Fibroblast of mammary gland (primary cell): ENCODE results near the gene TOM1L2.

Experiments
- DNase-seq: peaks from one replicate; pipeline ENCODE4 v3.0.0-alpha.2; 2010; ENCODE audit warnings: low read depth
- H3K4me3 ChIP-seq: 2 replicates; pipeline ENCODE4 v1.5.1; 2011; ENCODE audit warnings: low read depth, mild to moderate bottlenecking, low read length, moderate library complexity; ENCODE audit not compliant: control insufficient read depth
- TF ChIP-seq, protein P1 (sequence below): conservative IDR thresholded peaks from 2 replicates; pipeline ENCODE4 v1.5.1; 2011; ENCODE audit warnings: low read depth, low read length, inconsistent platforms; ENCODE audit not compliant: control insufficient read depth, insufficient read depth

The TOM1L2 gene

DNA sequence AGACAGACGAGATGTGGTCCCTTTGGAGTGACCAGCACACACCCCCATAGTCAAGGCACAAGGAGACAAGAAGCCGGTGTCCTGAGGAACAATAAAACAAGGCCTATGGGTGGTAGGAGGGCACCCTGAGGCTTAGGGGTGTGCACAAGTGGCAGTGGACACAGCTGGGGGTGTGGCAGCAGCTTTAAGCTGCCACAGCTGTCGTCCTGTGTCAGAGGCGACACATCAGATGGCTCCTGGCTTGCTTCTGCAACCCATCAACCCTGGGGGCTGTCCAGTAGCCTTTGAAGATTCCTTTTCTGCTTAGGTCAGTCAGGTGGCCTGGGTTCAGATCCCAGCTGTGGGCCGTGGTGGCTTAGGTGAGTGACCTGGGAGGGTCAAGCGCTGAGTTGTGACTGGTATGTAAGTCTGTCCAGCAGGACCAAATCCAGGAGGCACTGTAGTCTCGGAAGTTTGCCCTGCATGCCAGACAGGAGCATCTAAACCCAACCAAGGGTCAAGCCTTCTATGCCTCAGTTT is 16.3 kb upstream of the TOM1L2 start:
- TF ChIP-seq, protein P1, sequence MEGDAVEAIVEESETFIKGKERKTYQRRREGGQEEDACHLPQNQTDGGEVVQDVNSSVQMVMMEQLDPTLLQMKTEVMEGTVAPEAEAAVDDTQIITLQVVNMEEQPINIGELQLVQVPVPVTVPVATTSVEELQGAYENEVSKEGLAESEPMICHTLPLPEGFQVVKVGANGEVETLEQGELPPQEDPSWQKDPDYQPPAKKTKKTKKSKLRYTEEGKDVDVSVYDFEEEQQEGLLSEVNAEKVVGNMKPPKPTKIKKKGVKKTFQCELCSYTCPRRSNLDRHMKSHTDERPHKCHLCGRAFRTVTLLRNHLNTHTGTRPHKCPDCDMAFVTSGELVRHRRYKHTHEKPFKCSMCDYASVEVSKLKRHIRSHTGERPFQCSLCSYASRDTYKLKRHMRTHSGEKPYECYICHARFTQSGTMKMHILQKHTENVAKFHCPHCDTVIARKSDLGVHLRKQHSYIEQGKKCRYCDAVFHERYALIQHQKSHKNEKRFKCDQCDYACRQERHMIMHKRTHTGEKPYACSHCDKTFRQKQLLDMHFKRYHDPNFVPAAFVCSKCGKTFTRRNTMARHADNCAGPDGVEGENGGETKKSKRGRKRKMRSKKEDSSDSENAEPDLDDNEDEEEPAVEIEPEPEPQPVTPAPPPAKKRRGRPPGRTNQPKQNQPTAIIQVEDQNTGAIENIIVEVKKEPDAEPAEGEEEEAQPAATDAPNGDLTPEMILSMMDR: no peak
- no peak for DNase-seq
- H3K4me3 ChIP-seq: no peak overlapping the region

DNA sequence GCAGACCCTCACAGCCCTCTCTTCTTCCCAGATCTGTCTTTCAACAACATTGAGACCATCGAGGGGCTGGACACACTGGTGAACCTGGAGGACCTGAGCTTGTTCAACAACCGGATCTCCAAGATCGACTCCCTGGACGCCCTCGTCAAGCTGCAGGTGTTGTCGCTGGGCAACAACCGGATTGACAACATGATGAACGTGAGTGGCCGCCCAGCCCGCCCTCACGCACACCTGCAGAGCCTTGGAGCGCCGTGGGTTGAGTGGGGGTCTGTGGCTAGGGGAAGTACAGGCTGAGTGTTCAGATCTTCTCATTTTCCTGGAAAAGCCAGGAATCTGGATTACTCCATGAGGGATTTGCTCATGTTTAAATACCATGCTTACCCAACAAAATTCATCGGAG is 15.7 kb upstream of the TOM1L2 start:
- TF ChIP-seq, protein P1: no peak
- H3K4me3 ChIP-seq: no peak overlapping the region
- DNase-seq: no peak

DNA sequence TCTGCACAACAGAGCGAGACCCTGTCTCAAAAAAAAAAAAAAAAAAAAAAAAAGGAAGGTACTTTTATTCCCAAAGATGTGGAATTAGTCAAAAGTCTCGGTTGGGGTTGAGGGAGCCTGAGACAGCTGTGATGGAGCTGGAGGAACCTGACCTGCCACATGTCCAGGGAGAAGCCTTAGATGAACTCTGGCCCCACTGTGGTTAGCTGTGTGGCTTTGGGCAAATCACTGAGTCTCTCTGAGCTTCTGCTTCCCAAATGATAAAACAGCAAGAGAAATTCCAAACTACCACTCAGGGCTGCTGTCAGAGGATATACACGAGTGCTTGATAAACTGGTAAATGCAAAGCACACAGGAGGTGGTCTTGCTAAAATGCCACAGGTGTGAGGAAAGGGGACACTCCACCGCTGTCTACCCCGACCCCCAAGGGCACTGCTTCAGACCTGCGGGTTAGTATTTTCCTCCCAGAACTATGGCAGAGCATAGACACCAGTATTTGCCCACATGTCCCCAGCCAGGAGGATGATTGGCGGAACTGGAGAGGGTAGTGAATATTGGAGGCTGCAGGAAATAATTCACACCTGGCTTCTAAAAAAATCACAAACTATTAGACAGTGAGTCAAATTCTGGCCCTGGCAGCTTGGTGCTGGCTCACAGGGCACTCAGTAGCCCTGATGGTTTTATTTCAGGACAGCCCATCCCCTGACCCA is 15.1 kb upstream of the TOM1L2 start:
- no peak for DNase-seq
- no peak overlapping the region for H3K4me3 ChIP-seq
- TF ChIP-seq, protein P1: no peak

DNA sequence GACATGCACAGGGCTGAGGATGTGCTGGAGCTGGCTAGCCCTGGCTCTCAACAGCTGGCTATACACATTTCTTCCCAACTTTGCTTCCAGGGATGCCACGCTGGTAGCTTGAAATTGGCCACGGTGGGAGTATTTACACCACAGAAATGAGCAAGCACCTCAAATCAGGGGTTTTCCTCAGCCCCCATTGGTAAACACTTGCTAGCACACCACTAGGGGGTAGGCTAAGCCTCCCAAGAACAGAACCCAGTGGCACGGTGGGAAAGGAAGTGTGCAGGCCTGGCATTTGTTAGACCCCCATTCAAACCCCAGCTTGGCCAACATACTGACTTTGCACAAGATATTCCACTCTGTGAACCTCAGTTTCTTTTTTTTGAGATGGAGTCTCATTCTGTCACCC is 13.4 kb upstream of the TOM1L2 start:
- no peak overlapping the region for H3K4me3 ChIP-seq
- TF ChIP-seq, protein P1: peak; percentile 28
- DNase-seq: peak; percentile 16

DNA sequence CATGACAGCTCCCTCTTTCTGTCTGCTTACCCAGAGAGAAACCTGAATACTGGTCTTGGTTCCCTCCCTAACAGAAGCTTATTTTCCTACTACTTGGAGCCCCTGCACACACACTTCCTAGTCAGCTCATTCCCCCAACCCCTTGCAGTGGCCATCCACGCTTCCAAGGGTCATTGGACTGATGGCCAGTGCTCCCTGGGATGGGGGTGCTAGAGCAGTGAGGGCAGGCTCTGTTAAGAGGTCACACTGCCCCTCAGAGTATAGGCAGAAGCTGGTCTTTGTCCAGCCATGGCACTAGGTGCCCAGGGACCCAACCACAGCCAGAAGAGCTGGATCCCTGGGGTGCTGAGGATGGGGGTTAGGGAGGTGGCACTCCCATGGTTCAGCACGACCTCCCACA is 13.0 kb upstream of the TOM1L2 start:
- H3K4me3 ChIP-seq: no peak overlapping the region
- no peak for DNase-seq
- TF ChIP-seq, protein P1: no peak

DNA sequence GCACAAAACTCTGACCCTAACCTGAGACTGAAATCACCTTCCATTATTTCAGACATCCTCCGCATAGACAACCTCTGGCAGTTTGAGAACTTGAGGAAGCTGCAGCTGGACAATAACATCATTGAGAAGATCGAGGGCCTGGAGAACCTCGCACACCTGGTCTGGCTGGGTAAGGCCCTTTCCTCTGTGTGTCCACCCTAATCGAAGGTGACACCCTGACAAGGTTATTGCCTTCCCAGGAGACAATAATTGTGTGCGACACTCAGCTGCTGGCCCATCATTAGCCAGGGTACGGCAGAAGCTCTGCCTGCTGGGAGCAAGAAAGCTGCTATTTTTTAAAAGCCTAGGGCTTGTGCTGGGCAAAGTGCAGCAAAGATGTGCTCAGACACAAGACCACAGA is 11.6 kb upstream of the TOM1L2 start:
- TF ChIP-seq, protein P1: no peak
- DNase-seq: no peak
- no peak overlapping the region for H3K4me3 ChIP-seq

DNA sequence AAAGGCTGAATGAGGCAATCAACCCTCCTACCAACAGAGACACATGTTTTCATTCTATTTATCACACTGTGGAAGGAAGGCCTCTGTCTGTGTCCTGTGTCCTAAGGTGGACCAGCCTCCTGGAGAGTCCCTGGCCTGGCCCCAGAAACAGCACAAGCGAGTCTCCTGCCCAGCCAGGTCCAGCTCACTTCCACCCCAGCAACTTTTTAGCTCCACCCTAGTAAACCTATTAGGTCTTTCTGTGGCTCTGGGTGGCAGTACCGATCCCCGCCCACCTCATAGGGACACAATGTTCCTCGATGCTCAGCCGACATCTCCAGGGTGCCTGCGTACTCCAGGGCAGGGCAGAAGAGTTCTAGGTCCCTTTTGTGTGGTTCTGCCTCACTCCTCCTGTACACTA is 11.2 kb upstream of the TOM1L2 start:
- TF ChIP-seq, protein P1: no peak
- no peak overlapping the region for H3K4me3 ChIP-seq
- no peak for DNase-seq
